PC-9 (cell line): ENCODE results near the gene LSP1. TPM values are rescaled to one million over a fixed set of nuclear protein-coding genes. Genes with fewer than 3 reads are reported as not detected.

ENCODE experiments used
- BruUV-seq: library from RNA; stranded (reverse); fragments of 400-500 nt; replicated peaks from 2 replicates; lab custom pipeline; 2021; lab: Mats Ljungman, UMichigan
- CTCF ChIA-PET: fragments of 300-600 bp; sonication (Branson Sonifier 250); formaldehyde crosslinking; loops from one replicate; lab custom pipeline; 2022; ENCODE audit warnings: antibody characterized with exemption; lab: Charles Lee
- POLR2A ChIA-PET: fragments of 300-600 bp; sonication (Branson Sonifier 250); formaldehyde crosslinking; loops from one replicate; lab custom pipeline; 2022; ENCODE audit warnings: antibody characterized with exemption; ENCODE audit not compliant: unreplicated experiment; lab: Charles Lee
- DNase-seq, 2 experiments: peaks; one replicate each; pipeline versions ENCODE4 v3.0.0 to v3.0.0-alpha.2; 2015 to 2022; ENCODE audit warnings: mixed read lengths in 1 of 2
- H2AFZ ChIP-seq: fragments of 200-600 bp; sonication (generic); 2 replicates; pipeline ENCODE4 v1.8.1; 2017; ENCODE audit warnings: antibody characterized with exemption
- H3F3A ChIP-seq: fragments of 200-600 bp; sonication (generic); 2 replicates; pipeline ENCODE4 v1.8.1; 2017; ENCODE audit warnings: antibody characterized with exemption, mild to moderate bottlenecking, low read depth; ENCODE audit not compliant: insufficient read depth
- H3K27ac ChIP-seq: fragments of 200-600 bp; sonication (generic); 2 replicates; pipeline ENCODE4 v1.6.1; 2016; ENCODE audit warnings: mixed run types
- H3K27me3 ChIP-seq: fragments of 200-600 bp; sonication (generic); 2 replicates; pipeline ENCODE4 v1.6.1; 2016; ENCODE audit warnings: low read depth, mixed run types; ENCODE audit not compliant: insufficient read depth
- H3K36me3 ChIP-seq: fragments of 200-600 bp; sonication (generic); 2 replicates; pipeline ENCODE4 v1.6.1; 2016; ENCODE audit warnings: low read depth, mixed run types
- H3K4me1 ChIP-seq: fragments of 200-600 bp; sonication (generic); replicated peaks from 2 replicates; pipeline ENCODE4 v1.6.1; 2016; ENCODE audit warnings: mixed run types; ENCODE audit not compliant: insufficient read depth
- H3K4me2 ChIP-seq: fragments of 200-600 bp; sonication (generic); 2 replicates; pipeline ENCODE4 v1.6.1; 2017; ENCODE audit warnings: mixed run types
- H3K4me3 ChIP-seq: fragments of 200-600 bp; sonication (generic); 2 replicates; pipeline ENCODE4 v1.6.1; 2016; ENCODE audit warnings: mixed run types
- H3K79me2 ChIP-seq: fragments of 200-600 bp; sonication (generic); 2 replicates; pipeline ENCODE4 v1.6.1; 2017; ENCODE audit warnings: low read depth, mixed run types
- H3K9me2 ChIP-seq: fragments of 200-600 bp; sonication (generic); 2 replicates; pipeline ENCODE4 v1.8.1; 2017; ENCODE audit warnings: mild to moderate bottlenecking; ENCODE audit not compliant: insufficient read depth
- H3K9me3 ChIP-seq: fragments of 200-600 bp; sonication (generic); 2 replicates; pipeline ENCODE4 v1.8.1; 2016; ENCODE audit warnings: low read depth; ENCODE audit not compliant: insufficient read depth
- H4K20me1 ChIP-seq: fragments of 200-600 bp; sonication (generic); 2 replicates; pipeline ENCODE4 v1.8.1; 2017; ENCODE audit not compliant: insufficient read depth
- EZH2 ChIP-seq: fragments of 200-600 bp; sonication (generic); IDR thresholded peaks from 2 replicates; pipeline ENCODE4 v1.8.0; 2017; ENCODE audit warnings: antibody characterized with exemption, low read depth
- intact Hi-C: fragments of 100-400 bp; cut with micrococcal nuclease; formaldehyde crosslinking; loops from one replicate; pipeline ENCODE4 v1.10.0; 2022; ENCODE audit not compliant: unreplicated experiment
- total RNA-seq: library from RNA; stranded (reverse); gene quantifications from 2 replicates; pipeline ENCODE4 v1.2.3, GENCODE V29; 2021
- TF ChIP-seq, protein P1 (sequence below): fragments of 200-600 bp; sonication (generic); conservative IDR thresholded peaks from 2 replicates; pipeline ENCODE4 v1.6.1; 2017; ENCODE audit warnings: mixed run types, antibody characterized with exemption, mild to moderate bottlenecking, moderate library complexity

The LSP1 gene
- total RNA-seq, 1 experiment from 2014 or later = 2.6 TPM

DNA sequence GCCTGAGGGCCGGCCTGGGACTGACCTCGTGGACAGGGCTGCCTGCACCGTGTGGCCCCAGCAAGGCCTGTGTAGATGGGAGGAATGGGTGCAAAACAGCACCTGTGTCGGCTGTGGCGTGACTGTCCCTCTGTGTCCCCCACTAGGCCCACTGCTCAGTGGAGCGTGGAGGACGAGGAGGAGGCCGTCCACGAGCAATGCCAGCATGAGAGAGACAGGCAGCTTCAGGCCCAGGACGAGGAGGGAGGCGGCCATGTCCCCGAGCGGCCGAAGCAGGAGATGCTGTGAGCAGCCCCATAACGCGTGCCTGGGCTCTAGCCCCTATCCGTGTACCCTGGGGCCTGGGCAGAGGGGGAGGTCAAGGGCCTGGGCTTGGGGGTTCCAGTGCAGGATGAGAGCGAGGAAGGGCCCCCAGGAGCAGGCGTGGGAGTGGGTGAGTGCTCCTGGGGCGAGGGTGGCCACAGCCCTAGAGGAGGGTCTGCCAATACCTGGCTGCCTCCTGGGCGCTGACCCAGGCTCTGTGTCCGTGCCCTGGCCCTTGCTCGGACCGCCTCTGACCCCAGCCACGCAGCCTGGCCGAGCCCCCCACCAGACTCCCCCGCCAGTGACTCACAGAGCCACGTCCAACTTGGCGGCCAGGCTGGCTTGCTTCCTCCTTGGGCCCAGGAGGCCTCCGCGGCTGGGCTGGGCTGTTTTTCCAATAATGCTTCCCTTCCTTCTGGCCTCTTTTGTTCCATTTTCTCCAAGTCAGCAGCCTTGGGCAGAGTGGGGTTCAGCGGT is 27.2 kb downstream of the LSP1 start:
- H2AFZ ChIP-seq = no peak overlapping the region
- H3F3A ChIP-seq = no peaks in the 10 kb centered on the region
- peaks cover 5% of the 10 kb centered on the region; the same call in 1 of the 2 replicates for H3K27me3 ChIP-seq
- H3K4me3 ChIP-seq = no peak overlapping the region
- CTCF ChIA-PET = no interaction called here
- BruUV-seq = no TSS peak
- intact Hi-C loops = loop anchor here (5.0 kb wide), 1 partner anchor 188 kb away; no protein-coding TSS in a partner anchor
- POLR2A ChIA-PET = no interaction called here
- TF ChIP-seq, protein P1, sequence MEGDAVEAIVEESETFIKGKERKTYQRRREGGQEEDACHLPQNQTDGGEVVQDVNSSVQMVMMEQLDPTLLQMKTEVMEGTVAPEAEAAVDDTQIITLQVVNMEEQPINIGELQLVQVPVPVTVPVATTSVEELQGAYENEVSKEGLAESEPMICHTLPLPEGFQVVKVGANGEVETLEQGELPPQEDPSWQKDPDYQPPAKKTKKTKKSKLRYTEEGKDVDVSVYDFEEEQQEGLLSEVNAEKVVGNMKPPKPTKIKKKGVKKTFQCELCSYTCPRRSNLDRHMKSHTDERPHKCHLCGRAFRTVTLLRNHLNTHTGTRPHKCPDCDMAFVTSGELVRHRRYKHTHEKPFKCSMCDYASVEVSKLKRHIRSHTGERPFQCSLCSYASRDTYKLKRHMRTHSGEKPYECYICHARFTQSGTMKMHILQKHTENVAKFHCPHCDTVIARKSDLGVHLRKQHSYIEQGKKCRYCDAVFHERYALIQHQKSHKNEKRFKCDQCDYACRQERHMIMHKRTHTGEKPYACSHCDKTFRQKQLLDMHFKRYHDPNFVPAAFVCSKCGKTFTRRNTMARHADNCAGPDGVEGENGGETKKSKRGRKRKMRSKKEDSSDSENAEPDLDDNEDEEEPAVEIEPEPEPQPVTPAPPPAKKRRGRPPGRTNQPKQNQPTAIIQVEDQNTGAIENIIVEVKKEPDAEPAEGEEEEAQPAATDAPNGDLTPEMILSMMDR = no peak
- DNase-seq = no peak
- no peaks in the 10 kb centered on the region for H3K79me2 ChIP-seq
- H3K4me1 ChIP-seq = no peaks in the 10 kb centered on the region
- H4K20me1 ChIP-seq = no peaks in the 10 kb centered on the region
- no peak overlapping the region for H3K27ac ChIP-seq
- H3K9me3 ChIP-seq = no peaks in the 10 kb centered on the region
- no peaks in the 10 kb centered on the region for H3K9me2 ChIP-seq
- no peaks in the 10 kb centered on the region for H3K36me3 ChIP-seq
- H3K4me2 ChIP-seq = no peak overlapping the region

DNA sequence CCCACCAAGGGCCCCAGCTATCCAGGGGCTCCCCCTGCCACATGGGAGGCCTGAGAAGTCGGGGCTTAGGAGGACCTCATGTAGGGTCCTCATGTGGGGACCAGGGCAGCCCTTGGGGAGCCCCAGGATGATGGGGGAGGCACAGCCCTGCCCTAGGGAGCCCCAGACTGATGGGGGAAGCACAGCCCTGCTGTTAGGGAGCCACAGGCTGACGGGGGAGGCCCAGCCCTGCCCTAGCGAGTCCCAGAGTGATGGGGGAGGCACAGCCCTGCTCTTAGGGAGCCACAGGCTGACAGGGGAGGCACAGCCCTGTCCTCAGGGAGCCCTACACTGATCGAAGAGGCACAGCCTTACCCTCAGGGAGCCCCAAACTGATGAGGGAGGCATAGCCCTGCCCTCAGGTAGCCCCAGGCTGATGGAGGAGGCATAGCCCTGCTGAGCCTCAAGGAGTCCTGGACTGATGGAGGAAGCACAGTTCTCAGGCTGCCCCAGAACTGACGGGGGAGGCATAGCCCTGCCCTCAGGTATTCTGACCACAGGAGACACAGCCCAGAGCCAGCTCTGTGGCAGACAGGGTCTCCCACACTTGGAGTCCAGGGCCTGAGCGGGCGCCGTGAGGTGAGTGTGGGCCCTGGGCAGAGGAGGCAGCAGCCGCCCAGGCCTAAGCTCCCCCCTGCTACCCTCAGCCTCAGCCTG is 28.0 kb downstream of the LSP1 start:
- CTCF ChIA-PET = interaction anchor here (0.7 to 1.2 kb wide), 2 partner anchors 269 to 286 kb away, joined by 3 to 7 read pairs; no protein-coding TSS in a partner anchor
- intact Hi-C loops = no loop called here
- no peaks in the 10 kb centered on the region for H4K20me1 ChIP-seq
- no peaks in the 10 kb centered on the region for H3K9me3 ChIP-seq
- no TSS peak for BruUV-seq
- no peak overlapping the region for H3K4me3 ChIP-seq
- H3F3A ChIP-seq = no peaks in the 10 kb centered on the region
- no peak for DNase-seq
- H3K79me2 ChIP-seq = no peaks in the 10 kb centered on the region
- no peak overlapping the region for H3K27ac ChIP-seq
- no peaks in the 10 kb centered on the region for H3K9me2 ChIP-seq
- POLR2A ChIA-PET = no interaction called here
- no peaks in the 10 kb centered on the region for H3K36me3 ChIP-seq
- no peak overlapping the region for H2AFZ ChIP-seq
- H3K4me2 ChIP-seq = no peak overlapping the region
- no peaks in the 10 kb centered on the region for H3K4me1 ChIP-seq
- TF ChIP-seq EZH2 = no peak
- TF ChIP-seq, protein P1 = no peak
- H3K27me3 ChIP-seq = peaks cover 11% of the 10 kb centered on the region; the same call in 1 of the 2 replicates

DNA sequence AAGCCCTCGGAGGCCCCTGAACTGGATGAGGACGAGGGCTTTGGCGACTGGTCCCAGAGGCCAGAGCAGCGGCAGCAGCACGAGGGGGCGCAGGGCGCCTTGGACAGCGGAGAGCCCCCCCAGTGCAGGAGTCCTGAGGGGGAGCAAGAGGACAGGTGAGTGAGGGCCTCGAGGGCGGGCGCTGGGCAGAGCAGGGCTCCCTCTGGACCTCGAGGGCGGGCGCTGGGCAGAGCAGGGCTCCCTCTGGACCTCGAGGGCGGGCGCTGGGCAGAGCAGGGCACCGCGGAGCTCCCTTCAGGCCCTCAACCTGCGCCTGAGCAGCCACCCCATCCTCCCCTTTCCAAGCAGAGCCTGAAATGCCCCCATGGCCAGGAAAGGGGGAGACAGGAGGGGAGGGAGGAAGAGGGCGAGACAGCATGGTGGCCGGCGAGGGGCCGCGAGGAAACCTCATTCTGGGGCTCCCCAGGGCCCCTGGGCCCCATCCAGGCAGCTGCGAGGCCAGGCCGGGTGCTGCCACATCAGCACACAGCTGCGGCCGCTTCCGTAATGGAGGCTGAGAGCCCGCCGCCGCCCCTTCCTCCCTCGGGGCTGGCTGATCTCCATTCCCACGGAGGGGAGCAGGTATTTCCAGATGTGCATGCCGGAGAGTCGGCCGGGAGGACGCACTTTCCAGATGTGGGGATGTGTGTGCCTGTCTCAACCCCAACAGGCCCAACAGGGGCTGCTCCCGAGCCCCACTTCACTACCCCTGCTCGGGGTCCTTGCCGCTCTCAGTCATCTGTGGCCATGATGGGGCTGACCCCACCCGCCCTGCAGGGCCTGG is 28.8 kb downstream of the LSP1 start:
- intact Hi-C loops = loop anchor here (2.0 kb wide), 2 partner anchors 45 to 269 kb away; no protein-coding TSS in a partner anchor
- H3K36me3 ChIP-seq = no peaks in the 10 kb centered on the region
- H3K4me3 ChIP-seq = no peak overlapping the region
- no peak for DNase-seq
- POLR2A ChIA-PET = interaction anchor here (0.6 kb wide), 1 partner anchor 269 kb away, joined by 3 read pairs; no protein-coding TSS in a partner anchor
- H4K20me1 ChIP-seq = no peaks in the 10 kb centered on the region
- peaks cover 15% of the 10 kb centered on the region; the same call in 1 of the 2 replicates for H3K27me3 ChIP-seq
- H3K9me3 ChIP-seq = no peaks in the 10 kb centered on the region
- TF ChIP-seq, protein P1 = no peak
- TF ChIP-seq EZH2 = no peak
- no peaks in the 10 kb centered on the region for H3K79me2 ChIP-seq
- H2AFZ ChIP-seq = no peak overlapping the region
- H3K4me1 ChIP-seq = no peaks in the 10 kb centered on the region
- no peak overlapping the region for H3K4me2 ChIP-seq
- CTCF ChIA-PET = interaction anchor here (0.5 to 1.7 kb wide), 5 partner anchors 97 to 287 kb away, joined by 3 to 8 read pairs (median 6); no protein-coding TSS in a partner anchor
- H3K9me2 ChIP-seq = no peaks in the 10 kb centered on the region
- BruUV-seq = no TSS peak
- no peak overlapping the region for H3K27ac ChIP-seq
- H3F3A ChIP-seq = no peaks in the 10 kb centered on the region
